Measurements from ENCODE around the gene KRTAP10-6. TPM values are rescaled to one million over a fixed set of nuclear protein-coding genes. Genes with fewer than 3 reads are reported as not detected.

Gene KRTAP10-6
- polyA plus RNA-seq, 2 of the 4 experiments (the other 2 are of a cell fraction): not detected

DNA sequence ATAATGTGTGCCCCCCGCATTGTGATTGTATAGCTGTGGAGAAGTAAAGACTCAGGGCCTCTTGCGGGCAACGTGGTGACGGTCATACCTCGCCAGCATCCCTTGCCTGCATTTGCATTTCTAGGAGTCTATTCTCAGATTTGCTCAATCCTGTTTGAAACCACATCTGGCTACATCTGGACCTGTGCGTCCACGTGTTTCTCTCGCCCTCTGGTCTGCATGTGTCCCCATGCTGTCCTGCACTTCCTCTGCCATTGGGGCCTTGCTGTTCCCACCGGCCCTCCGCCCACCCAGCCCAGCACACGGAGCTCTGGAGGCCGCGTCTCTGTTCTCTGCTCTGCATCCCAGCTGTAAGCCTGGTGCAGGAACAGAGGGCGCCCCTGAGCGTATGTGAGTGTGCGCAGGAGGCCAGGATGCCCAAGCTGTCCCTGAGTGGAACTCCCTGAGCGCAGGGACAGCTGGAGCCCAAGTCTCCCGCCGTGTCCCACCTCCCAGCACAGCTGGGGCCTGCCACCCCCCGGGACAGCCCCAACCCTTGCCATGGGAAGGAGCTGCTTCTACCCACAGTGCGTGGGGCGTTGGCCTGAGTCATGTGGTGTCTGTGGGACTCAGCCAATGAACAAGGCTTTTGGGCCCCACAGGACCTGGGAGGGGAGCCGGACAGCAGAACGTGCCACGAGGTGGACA lies 42.6 kb downstream of the KRTAP10-6 start:
- H3K4me3 ChIP-seq: no peak overlapping the region
- ATAC-seq (no peak; a peak in 1 of 6 replicates), FAIRE-seq (no peak), DNase-seq (ENCODE audit: low read depth in 1 of 2, low spot score in 1 of 2) (no peak)
- POLR2A ChIA-PET: no interaction called here
- no peak for TF ChIP-seq KDM5A (IDR thresholded peaks at IDR 0.05)
- TF ChIP-seq CEBPB (IDR thresholded peaks at IDR 0.05): no peak
- TF ChIP-seq ZNF302 (CRISPR knock-in tag; IDR thresholded peaks at IDR 0.05): no peak
- TF ChIP-seq, protein P1, sequence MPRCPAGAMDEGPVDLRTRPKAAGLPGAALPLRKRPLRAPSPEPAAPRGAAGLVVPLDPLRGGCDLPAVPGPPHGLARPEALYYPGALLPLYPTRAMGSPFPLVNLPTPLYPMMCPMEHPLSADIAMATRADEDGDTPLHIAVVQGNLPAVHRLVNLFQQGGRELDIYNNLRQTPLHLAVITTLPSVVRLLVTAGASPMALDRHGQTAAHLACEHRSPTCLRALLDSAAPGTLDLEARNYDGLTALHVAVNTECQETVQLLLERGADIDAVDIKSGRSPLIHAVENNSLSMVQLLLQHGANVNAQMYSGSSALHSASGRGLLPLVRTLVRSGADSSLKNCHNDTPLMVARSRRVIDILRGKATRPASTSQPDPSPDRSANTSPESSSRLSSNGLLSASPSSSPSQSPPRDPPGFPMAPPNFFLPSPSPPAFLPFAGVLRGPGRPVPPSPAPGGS (IDR thresholded peaks at IDR 0.05): no peak
- TF ChIP-seq PHF8 (IDR thresholded peaks at IDR 0.05; ENCODE audit: borderline replicate concordance, low read depth): no peak
- TF ChIP-seq RAD21 (conservative IDR thresholded peaks at IDR 0.05 in 1 of 2, IDR thresholded peaks at IDR 0.05 in 1 of 2): no peak
- TF ChIP-seq RARB (CRISPR knock-in tag; IDR thresholded peaks at IDR 0.05): no peak
- TF ChIP-seq, protein P2, sequence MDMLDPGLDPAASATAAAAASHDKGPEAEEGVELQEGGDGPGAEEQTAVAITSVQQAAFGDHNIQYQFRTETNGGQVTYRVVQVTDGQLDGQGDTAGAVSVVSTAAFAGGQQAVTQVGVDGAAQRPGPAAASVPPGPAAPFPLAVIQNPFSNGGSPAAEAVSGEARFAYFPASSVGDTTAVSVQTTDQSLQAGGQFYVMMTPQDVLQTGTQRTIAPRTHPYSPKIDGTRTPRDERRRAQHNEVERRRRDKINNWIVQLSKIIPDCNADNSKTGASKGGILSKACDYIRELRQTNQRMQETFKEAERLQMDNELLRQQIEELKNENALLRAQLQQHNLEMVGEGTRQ (IDR thresholded peaks at IDR 0.05): no peak
- no peak overlapping the region for H3K4me2 ChIP-seq
- no peak overlapping the region for H3K27ac ChIP-seq
- peaks cover 7% of the 10 kb centered on the region; the same call in 2 of the 3 replicates for H3K9me3 ChIP-seq
- 84% methylated on average over 12 of the region's 25 CpGs for WGBS (ENCODE audit: missing lambda C conversion rate)
- CTCF ChIA-PET: interaction anchor here (1.5 kb wide), 1 partner anchor 25 kb away, joined by 4 read pairs; no protein-coding TSS in a partner anchor
- no peaks in the 10 kb centered on the region for H3K4me1 ChIP-seq

DNA sequence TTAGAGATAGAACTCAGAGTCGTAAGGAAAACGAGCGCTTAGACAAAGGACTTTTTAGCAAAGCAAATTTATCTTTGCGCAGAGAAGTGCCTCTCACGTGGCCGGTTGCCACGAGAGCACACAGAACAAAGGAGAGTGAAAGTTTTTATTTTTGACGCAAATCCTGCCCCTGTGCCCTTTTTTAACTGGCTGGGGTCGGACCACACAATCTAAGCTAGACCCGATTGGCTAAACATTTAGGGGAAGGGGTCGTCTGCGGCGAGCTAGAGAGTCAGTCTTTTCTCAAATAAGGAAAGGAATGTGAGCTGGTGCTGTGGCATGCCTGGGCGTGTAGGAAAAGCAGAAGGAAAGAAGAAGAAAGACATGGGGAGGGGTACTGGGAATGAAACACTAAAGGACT lies 43.4 kb downstream of the KRTAP10-6 start:
- H3K4me1 ChIP-seq: no peaks in the 10 kb centered on the region
- ATAC-seq: no peak
- TF ChIP-seq NFE2L2 (conservative IDR thresholded peaks at IDR 0.05; ENCODE audit: low read length): no peak
- TF ChIP-seq CEBPB (IDR thresholded peaks at IDR 0.05): no peak
- no peak for TF ChIP-seq RAD21 (conservative IDR thresholded peaks at IDR 0.05 in 1 of 2, IDR thresholded peaks at IDR 0.05 in 1 of 2)
- TF ChIP-seq HEYL (CRISPR knock-in tag; IDR thresholded peaks at IDR 0.05): no peak
- TF ChIP-seq JUNB (IDR thresholded peaks at IDR 0.05): no peak
- TF ChIP-seq FOSB (CRISPR knock-in tag; IDR thresholded peaks at IDR 0.05): no peak
- no peak for TF ChIP-seq POLR2A (IDR thresholded peaks at IDR 0.05; ENCODE audit: low read length)
- no peak for TF ChIP-seq POLR2AphosphoS2 (conservative IDR thresholded peaks at IDR 0.05; ENCODE audit: low read length)
- H3K27ac ChIP-seq: no peak overlapping the region
- DNase-seq (ENCODE audit: low read depth in 1 of 2, low spot score in 1 of 2): no peak
- FAIRE-seq: no peak
- 60% methylated on average over 14 of the region's 14 CpGs for WGBS (ENCODE audit: missing lambda C conversion rate)
- peaks cover 7% of the 10 kb centered on the region; the same call in 2 of the 3 replicates for H3K9me3 ChIP-seq
- POLR2A ChIA-PET: no interaction called here
- H3K4me2 ChIP-seq: no peak overlapping the region
- CTCF ChIA-PET: no interaction called here
- H3K4me3 ChIP-seq: no peak overlapping the region

DNA sequence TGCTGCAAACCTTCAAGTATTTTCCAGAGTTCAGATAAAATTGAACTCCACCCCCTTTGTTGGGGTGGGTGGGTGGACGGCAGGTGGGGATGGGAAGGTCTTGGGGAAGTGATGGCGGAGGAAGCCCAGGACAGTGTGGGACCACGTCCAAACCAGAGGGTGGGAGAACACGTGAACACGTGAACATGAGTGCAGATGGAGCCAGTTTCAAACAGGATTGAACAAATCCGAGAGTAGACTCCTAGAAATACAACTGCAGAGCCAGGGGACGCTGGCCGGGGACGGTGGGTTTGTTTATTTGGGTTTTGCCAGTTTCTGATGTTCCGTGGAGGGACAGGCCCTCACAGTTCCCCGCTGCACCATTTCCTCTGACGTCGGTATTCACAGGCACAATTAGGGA lies 43.9 kb downstream of the KRTAP10-6 start:
- H3K4me3 ChIP-seq: no peak overlapping the region
- H3K27ac ChIP-seq: no peak overlapping the region
- peaks cover 7% of the 10 kb centered on the region; the same call in 2 of the 3 replicates for H3K9me3 ChIP-seq
- POLR2A ChIA-PET: no interaction called here
- CTCF ChIA-PET: no interaction called here
- DNase-seq (ENCODE audit: low read depth in 1 of 2, low spot score in 1 of 2) (no peak), FAIRE-seq (no peak), ATAC-seq (no peak)
- WGBS (ENCODE audit: missing lambda C conversion rate): 52% methylated on average over 12 of the region's 13 CpGs
- H3K4me1 ChIP-seq: no peaks in the 10 kb centered on the region
- TF ChIP-seq BHLHE40 (IDR thresholded peaks at IDR 0.05; ENCODE audit: low read depth, low read length) (no peak), ZNF302 (CRISPR knock-in tag; IDR thresholded peaks at IDR 0.05) (no peak), NPAS2 (CRISPR knock-in tag; IDR thresholded peaks at IDR 0.05; ENCODE audit: borderline replicate concordance) (no peak), MYC (IDR thresholded peaks at IDR 0.05; ENCODE audit: borderline replicate concordance, low read length) (no peak), CEBPB (IDR thresholded peaks at IDR 0.05) (no peak), PHF8 (IDR thresholded peaks at IDR 0.05; ENCODE audit: borderline replicate concordance, low read depth) (no peak), FOSL2 (IDR thresholded peaks at IDR 0.05) (no peak), FOSL2 (CRISPR knock-in tag; IDR thresholded peaks at IDR 0.05) (no peak), RARB (CRISPR knock-in tag; IDR thresholded peaks at IDR 0.05) (no peak), TFCP2L1 (CRISPR knock-in tag; IDR thresholded peaks at IDR 0.05) (no peak), KDM5A (IDR thresholded peaks at IDR 0.05) (no peak), MAFK (IDR thresholded peaks at IDR 0.05; ENCODE audit: partially characterized antibody) (no peak), HDAC2 (IDR thresholded peaks at IDR 0.05) (no peak)
- TF ChIP-seq, protein P3, sequence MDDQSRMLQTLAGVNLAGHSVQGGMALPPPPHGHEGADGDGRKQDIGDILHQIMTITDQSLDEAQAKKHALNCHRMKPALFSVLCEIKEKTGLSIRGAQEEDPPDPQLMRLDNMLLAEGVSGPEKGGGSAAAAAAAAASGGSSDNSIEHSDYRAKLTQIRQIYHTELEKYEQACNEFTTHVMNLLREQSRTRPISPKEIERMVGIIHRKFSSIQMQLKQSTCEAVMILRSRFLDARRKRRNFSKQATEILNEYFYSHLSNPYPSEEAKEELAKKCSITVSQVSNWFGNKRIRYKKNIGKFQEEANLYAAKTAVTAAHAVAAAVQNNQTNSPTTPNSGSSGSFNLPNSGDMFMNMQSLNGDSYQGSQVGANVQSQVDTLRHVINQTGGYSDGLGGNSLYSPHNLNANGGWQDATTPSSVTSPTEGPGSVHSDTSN (IDR thresholded peaks at IDR 0.05): no peak
- TF ChIP-seq, protein P4, sequence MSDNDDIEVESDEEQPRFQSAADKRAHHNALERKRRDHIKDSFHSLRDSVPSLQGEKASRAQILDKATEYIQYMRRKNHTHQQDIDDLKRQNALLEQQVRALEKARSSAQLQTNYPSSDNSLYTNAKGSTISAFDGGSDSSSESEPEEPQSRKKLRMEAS (IDR thresholded peaks at IDR 0.05): no peak
- TF ChIP-seq, protein P1 (IDR thresholded peaks at IDR 0.05): no peak
- no peak overlapping the region for H3K4me2 ChIP-seq
